ENCODE measurements around the gene CCDC92B. TPM values are rescaled to one million over a fixed set of nuclear protein-coding genes. Genes with fewer than 3 reads are reported as not detected.

The CCDC92B gene
- total RNA-seq, 2 experiments from 2014 or later = not detected

- CTCF ChIA-PET = interaction anchor here (0.7 to 1.2 kb wide), 2 partner anchors 21 to 82 kb away, joined by 3 read pairs; no protein-coding TSS in a partner anchor
- POLR2A ChIA-PET = no interaction called here
Observed at GRCh38 chr17:2695243-2695960, 54.0 kb downstream of the CCDC92B start.

DNA sequence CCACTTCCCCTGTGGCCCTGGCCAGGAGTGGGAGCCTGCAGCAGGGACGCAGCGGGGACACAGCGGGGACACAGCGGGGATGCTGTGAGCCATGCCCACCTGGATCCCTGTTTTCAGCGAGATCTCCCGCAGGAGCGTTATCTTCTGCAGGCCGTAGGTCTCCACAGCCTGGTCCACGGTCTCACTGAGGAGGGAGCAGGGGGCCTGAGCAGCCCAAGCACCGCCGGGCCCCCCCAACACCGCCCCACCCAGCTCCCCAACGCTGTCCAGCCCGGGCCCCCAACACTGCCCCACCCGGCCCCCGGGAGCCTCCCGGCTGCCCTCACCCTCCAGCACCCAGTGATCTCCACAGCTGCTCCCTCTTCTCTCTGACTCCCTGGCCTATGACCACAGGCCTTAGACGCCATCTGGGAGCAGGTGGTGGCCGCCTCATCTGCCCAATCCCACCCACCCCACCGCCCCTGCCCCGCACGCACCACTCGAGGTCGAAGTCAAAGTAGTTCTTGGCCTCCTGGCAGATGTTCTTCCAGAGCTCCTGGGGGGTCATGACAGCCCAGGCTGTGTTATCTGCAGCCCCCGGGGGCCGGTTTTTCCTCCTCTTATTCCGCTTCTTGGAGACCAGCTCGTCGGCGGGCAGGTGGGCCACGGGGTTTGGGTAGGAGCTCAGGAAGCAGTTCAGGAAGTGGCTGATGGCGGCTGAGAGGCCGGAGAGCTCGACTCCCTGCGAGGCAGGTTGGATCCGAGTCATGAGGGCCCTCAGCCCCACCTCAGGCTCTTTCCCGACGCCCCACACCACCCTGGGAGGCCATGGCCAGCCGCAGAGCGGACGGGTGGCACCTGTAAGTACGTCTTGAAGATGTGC, 54.8 kb downstream of the CCDC92B start:
- ChIA-PET CTCF (interaction anchor here (1.2 kb wide), 1 partner anchor 20 kb away, joined by 3 read pairs; no protein-coding TSS in a partner anchor), POLR2A (no interaction called here)

DNA sequence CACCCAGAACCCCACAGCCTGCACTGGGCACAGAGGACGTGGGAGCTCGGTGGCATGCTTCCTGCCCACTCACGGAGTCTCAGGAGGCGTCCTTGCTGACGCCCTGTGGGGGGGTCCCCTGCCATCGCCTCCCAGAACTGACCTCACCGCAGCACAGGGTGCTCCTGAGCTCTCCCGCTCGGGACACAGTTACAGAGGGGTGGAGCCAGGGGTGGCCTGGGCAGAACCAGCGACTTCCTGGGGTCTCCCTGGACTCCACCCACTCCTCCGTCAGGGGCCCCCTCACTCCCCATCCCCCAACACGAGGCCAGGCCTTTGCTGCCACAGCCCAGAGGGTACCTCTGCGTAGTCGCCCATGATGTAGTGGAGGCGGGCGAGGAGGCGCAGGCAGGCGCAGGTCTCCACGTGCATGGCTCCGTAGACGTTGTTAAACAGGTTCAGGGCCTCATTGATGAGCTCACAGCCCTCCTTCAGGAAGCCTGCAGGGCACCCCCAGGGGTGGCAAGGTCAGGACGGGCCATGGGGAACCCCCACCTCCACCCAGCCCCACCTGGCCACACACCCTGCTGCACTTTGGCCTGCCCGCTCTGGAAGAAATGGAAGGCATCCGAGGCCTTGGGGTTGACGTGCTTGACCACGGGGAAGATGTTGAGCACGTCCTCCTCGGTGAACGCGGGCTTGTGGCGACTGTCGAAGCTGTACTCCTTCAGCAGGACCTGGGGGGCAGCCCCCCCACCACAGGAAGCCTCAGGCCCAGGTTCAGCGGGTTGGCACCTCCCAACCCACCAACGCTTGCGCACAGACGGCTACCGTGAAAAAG, 55.7 kb downstream of the CCDC92B start:
- CTCF ChIA-PET = no interaction called here

GRCh38 chr17:2692781-2693135, 56.7 kb downstream of the CCDC92B start:
- ChIA-PET CTCF (no interaction called here), POLR2A (no interaction called here)

More for the DNA sequence above, 55.7 kb downstream of the CCDC92B start:
- POLR2A ChIA-PET = interaction anchor here (0.6 kb wide), 1 partner anchor 18 kb away, joined by 3 read pairs; no protein-coding TSS in a partner anchor

DNA sequence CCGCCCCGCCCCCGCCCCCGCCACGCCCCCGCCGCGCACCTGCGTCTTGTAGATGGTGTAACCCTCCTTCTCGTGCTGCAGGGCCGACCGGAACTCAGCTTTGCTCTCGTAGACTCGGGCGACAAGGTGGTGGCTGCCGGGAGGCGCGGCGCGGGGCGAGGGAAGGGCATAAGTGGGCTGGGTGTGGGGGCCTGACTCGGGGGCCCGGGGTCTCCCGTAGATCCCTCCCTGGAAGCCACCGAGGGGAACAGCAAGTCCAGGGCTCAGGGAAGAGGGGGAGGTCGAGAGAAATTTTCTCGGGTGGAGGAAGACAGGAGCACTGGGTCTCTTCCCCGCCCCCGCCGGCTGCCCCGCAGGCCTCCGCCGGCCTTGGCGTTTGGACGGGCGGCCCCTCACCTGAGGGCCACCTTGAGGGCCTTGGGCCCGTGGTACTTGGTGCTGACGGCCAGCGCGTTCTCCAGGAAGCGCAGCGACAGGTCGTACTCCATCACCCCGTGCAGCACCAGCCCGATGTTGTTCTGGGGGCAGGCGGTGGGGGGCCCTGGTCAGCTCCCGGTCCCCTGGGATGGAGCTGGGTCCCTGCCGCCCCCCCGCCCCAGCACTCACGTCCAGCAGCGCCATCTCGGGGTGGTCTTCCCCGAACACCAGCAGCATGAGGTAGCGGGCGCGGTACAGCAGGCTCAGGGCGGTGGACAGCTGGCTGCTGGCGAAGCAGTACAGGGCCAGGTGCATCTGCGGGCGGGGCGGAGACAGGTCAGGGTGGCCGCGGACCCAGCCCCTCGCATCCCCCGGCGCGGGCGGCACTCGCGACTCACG, 57.3 kb downstream of the CCDC92B start:
- ChIA-PET POLR2A (no interaction called here), CTCF (no interaction called here)

DNA sequence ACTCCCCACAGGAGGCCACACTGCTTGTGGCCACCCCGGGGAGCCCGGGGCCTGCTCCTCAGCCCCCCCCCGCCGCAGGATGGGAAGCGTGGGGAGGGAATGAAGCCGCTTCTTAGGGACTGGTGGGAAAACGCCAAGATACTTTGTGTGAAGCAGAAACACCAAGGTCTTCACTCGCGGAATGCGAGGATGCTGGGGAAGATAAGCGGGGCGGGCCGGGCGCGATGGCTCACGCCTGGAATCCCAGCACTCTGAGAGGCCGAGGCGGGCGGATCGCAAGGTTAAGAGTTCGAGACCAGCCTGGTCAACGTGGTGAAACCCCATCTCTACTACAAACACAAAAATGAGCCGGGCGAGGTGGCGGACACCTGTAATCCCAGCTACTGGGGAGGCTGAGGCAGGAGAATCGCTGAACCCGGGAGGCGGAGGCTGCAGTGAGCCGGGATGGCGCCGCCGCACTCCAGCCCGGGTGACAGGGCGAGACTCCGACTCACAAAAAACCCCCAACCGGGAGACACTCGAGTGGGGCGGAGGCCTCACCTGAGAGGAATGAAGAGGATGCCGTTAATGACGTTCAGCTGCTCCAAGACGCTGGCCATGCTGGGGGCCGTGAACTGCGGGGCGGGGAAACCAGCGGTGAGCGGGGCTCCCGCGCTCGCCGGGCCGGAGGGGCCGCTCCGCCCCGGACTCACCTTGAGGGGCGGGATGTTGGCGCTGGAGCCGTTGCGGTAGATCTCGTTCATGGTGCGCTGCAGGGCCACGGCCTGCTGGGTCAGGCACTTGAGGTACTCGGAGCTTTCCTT, 58.2 kb downstream of the CCDC92B start:
- CTCF ChIA-PET = no interaction called here
- POLR2A ChIA-PET = no interaction called here

DNA sequence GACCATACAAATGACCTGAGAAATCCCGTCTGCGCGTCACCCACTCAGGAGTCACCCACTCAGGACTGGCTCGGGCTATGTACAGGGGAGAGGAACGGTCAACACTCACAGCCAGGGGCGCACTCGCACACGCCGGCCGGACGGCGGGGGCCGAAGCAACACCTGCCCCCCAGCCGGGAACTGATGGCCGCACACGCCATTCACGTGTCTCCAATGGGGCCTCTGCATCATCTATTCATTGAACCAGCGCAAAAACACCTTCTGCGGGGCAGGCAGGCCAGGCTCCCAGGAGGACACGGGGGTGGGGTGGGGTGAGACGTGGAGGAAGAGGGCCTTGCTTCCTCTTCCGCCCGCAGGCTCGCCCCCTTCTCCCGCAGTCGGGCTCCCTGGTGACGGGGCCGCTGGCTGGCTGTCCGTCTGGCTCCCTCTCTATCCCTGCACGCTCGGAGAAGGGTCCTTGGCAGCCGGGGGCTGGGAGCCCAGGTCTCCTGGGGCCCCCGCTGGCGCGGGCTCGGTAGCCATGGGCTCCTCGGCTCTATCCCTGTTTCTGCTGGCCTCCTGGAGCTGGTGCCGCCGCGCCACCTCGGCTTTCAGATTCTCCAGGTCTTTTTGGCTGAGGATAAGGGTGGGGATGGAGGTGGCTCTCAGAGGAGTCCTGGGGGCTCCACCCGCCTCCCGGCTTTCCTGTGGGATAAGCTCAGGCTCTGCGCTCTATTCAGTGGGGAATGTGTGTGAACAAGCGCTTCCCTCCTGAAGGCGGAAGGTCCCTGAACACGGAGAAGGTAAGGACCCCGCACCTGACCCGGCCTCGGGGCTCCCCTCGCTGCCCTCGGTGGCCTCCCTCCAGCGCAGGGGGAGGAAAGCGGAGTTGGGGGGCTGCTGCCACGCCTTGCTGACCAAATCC, 59.0 kb downstream of the CCDC92B start:
- ChIA-PET POLR2A (no interaction called here), CTCF (interaction anchor here (0.7 kb wide), 1 partner anchor 39 kb away, joined by 3 read pairs; no protein-coding TSS in a partner anchor)

DNA sequence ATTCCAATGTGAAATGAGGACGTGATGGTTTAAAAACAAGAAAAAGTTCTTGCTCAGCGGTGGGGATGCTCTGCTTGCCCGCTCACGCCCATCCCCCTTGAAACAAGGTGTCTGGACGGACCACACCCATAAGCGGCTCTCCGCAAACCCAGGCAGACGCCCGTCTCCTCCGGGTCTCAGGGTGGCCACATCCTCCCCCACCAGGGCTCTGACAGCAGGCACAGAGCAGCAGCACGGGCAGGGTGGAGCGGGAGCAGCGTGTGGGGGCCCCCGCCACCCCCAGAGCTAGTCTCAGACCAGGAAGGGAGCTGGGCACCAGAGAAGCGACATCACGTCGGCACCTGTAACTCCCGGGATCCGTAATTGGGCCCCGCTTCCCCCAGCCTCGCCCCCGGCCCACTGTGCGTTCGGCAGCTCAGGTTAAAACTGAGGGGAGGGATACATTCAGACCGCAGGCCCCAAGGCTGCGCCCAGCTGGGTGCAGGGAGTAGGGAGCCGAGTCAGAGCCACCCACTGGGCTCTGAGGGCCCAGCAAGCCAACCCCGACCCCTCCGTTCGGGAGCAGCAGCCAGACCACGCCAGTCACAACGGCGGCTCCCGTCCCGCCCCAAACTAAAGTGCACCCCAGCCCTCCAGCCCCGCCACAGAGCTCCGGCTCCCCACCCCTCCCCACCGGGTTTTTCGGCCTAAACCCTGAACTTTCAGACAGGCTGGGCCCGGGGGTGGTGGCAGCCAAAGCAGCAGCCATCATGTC, 59.9 kb downstream of the CCDC92B start:
- ChIA-PET CTCF (interaction anchor here (0.7 kb wide), 1 partner anchor 38 kb away, joined by 3 read pairs; no protein-coding TSS in a partner anchor), POLR2A (interaction anchor here (0.6 kb wide), 1 partner anchor 139 kb away, joined by 4 read pairs; no protein-coding TSS in a partner anchor)

GRCh38 chr17:2688351-2689342, 60.8 kb downstream of the CCDC92B start:
- ChIA-PET CTCF (no interaction called here), POLR2A (interaction anchor here (0.6 kb wide), 1 partner anchor 140 kb away, joined by 4 read pairs; no protein-coding TSS in a partner anchor)

GRCh38 chr17:2687074-2687418, 62.4 kb downstream of the CCDC92B start:
- CTCF ChIA-PET = interaction anchor here (0.6 to 1.1 kb wide), 2 partner anchors 9 to 102 kb away, joined by 3 read pairs; no protein-coding TSS in a partner anchor
- POLR2A ChIA-PET = interaction anchor here (0.5 kb wide), 1 partner anchor 1286 kb away, joined by 3 read pairs; no protein-coding TSS in a partner anchor

- ChIA-PET POLR2A (no interaction called here), CTCF (interaction anchor here (1.1 to 1.4 kb wide), 2 partner anchors 10 to 11 kb away, joined by 3 to 4 read pairs; no protein-coding TSS in a partner anchor)
Observed at GRCh38 chr17:2685696-2686095, 63.8 kb downstream of the CCDC92B start.

DNA sequence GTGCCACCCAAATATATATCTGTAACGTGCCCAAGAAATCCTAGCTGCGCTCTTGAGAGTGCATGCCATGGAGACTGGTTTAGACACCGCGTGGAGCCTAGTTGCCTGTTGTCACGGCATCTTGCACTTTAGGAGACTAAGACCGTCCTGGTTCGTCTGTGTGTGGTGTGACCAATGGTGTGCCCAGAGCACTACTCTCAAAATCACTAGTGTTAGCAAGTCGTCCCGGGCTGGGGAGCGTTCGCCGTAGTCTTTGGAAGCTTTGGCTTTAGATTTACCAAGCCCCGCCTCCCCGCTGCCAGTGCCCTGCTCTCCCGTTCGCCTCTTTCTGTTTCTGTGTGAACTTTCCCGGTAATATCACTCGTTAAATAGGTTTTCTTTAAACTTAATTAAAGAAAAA, 64.9 kb downstream of the CCDC92B start:
- ChIA-PET CTCF (interaction anchor here (0.6 to 0.7 kb wide), 3 partner anchors 9 to 77 kb away, joined by 3 to 6 read pairs (median 4); no protein-coding TSS in a partner anchor), POLR2A (no interaction called here)

DNA sequence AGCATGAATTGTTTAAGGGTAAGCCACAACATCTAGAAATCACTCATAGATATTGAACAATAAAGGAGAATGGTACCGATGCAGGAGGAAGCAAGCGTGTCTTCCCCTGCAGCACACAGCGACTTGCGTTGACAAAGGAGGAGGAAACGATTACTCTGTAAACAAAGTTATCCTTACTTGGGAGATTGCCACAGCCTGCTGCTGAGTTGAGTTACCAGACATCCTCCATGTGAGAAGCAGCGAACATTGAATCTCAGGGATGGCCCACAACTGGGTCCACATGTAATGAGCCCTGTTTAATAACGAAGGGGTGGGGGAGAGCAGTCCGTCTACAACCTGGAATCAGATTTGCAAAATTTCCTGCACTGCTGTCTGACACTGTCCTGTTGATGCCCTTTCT, 65.5 kb downstream of the CCDC92B start:
- POLR2A ChIA-PET = no interaction called here
- CTCF ChIA-PET = interaction anchor here (0.6 kb wide), 1 partner anchor 78 kb away, joined by 6 read pairs; no protein-coding TSS in a partner anchor

DNA sequence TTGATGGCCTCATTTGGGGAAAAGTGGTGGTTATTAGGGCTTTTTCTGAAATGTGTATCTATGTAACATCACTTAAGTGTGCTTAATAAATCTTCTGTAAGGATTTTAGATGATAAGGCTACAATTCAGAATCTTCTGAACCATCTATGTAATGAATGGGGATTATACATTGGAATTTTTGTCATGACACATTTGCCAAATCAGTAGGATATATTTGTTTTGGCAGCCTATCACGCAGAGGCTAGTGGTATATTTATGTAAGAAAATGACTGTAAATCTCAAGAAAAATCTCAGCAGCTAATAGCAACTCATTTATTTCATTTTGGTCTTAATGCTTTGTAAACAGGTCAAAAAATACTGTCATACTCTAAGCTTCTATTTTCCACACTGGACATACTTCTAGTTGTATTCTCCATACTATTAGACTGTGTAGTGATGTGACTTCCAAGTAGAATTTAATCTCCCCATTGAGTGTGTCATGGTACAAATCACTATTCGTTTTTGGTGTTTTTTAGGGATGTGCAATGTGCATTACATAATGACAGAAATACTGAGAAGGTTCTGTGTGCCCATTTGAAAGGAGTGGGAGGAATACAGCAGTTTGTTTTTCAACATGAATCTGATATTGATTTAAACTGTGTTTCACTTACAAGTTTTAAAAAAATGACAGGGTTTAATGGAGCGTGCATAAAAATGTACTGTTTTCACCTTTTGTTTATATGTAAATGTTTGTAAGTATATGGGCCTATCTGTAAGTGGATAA, 67.1 kb downstream of the CCDC92B start:
- CTCF ChIA-PET = no interaction called here
- POLR2A ChIA-PET = no interaction called here
